B cell (primary cell): ENCODE results near the gene C12orf57.

Experiments
- EZH2 ChIP-seq: IDR thresholded peaks from 2 replicates; pipeline ENCODE4 v1.6.1; 2012; ENCODE audit warnings: borderline replicate concordance, low read depth, mild to moderate bottlenecking, moderate library complexity, low read length; ENCODE audit not compliant: insufficient read depth, poor library complexity, severe bottlenecking
- TF ChIP-seq, protein P1 (sequence below): fragments of 200-600 bp; IDR thresholded peaks from one replicate; pipeline ENCODE4 v1.8.0; 2022; ENCODE audit warnings: antibody characterized with exemption, mild to moderate bottlenecking

DNA sequence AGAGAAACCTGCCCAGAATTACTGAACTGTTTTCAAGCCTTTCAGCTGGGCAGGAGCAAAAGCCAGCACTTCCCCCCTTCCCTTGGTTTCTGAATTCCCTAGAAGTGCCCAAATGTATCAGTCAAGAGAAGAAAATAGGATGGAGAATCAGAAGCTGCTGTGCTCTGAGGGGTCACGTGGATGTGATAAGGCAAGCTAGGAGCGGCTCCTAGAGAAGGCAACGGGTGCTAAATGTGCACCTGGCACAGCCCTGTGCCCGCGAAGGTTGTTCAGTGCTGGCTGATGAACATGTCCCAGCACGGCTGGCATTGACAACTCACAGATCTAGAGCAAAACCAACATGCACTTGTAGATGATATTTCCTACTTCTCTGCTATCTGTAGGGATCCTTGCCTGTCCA lies 35.2 kb downstream of the C12orf57 start:
- TF ChIP-seq, protein P1, sequence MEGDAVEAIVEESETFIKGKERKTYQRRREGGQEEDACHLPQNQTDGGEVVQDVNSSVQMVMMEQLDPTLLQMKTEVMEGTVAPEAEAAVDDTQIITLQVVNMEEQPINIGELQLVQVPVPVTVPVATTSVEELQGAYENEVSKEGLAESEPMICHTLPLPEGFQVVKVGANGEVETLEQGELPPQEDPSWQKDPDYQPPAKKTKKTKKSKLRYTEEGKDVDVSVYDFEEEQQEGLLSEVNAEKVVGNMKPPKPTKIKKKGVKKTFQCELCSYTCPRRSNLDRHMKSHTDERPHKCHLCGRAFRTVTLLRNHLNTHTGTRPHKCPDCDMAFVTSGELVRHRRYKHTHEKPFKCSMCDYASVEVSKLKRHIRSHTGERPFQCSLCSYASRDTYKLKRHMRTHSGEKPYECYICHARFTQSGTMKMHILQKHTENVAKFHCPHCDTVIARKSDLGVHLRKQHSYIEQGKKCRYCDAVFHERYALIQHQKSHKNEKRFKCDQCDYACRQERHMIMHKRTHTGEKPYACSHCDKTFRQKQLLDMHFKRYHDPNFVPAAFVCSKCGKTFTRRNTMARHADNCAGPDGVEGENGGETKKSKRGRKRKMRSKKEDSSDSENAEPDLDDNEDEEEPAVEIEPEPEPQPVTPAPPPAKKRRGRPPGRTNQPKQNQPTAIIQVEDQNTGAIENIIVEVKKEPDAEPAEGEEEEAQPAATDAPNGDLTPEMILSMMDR, result no peak
- no peak for TF ChIP-seq EZH2
